ENCODE data around the gene RBM38. TPM values are rescaled to one million over a fixed set of nuclear protein-coding genes. Genes with fewer than 3 reads are reported as not detected.
"Not testable (repeated sequence)": the region's sequence is repeated elsewhere in the genome, so short reads cannot be mapped to it uniquely, and the experiment has no call there.

RBM38 gene
- total RNA-seq, 1 experiment from 2014 or later: 52.7 TPM

DNA sequence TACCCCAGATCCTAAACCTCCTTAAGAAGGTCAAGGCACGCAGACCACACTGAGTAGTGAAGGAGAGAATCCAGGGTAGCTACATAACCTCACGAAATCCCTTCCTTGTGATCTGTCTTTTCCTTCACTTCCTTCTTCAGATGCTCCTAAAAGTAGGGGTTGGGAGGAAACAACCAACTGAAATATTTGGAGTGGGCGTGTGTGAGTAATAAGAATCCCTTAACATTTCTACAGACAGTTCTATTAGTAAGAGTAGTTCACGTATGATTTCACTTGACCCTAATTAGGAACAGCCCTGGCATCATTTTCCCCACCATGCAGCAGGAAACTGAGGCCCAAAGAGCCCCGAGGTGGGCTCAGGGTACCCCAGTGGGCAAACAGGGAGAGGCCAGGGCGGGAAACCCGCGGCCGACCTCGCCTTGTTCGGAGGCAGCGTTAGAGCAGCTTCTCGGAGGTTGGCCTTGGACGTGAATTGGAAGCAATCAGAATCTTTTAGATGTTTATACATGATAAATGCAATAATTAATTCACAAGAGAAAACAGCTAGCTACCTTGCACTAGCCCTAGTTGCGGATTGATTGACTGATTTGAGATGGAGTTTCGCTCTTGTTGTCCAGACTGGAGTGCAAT lies 41.0 kb upstream of the RBM38 start:
- intact Hi-C loops (cut with micrococcal nuclease; ENCODE audit: unreplicated experiment): loop anchor here (5.0 kb wide), 1 partner anchor 798 kb away; no protein-coding TSS in a partner anchor
- Histone ChIP-seq H3K27me3 (replicated peaks; ENCODE audit: insufficient read depth, low read depth, low read length, poor library complexity) (no peaks in the 10 kb centered on the region), H3K9me3 (ENCODE audit: low read depth, low read length, poor library complexity, severe bottlenecking) (no peaks in the 10 kb centered on the region), H3K4me3 (ENCODE audit: low read depth, low read length, poor library complexity, severe bottlenecking) (no peak overlapping the region), H3K27ac (ENCODE audit: low read depth, low read length, poor library complexity, severe bottlenecking) (no peak overlapping the region), H3K36me3 (ENCODE audit: insufficient read depth, low read length, poor library complexity, severe bottlenecking) (no peaks in the 10 kb centered on the region), H3K4me1 (ENCODE audit: insufficient read depth, low read length, poor library complexity, severe bottlenecking) (no peaks in the 10 kb centered on the region)
- DNase-seq (ENCODE audit: low spot score): no peak
- ChIA-PET CTCF (no interaction called here), POLR2A (ENCODE audit: low non-redundant PET) (no interaction called here)
- TF ChIP-seq, protein P1, sequence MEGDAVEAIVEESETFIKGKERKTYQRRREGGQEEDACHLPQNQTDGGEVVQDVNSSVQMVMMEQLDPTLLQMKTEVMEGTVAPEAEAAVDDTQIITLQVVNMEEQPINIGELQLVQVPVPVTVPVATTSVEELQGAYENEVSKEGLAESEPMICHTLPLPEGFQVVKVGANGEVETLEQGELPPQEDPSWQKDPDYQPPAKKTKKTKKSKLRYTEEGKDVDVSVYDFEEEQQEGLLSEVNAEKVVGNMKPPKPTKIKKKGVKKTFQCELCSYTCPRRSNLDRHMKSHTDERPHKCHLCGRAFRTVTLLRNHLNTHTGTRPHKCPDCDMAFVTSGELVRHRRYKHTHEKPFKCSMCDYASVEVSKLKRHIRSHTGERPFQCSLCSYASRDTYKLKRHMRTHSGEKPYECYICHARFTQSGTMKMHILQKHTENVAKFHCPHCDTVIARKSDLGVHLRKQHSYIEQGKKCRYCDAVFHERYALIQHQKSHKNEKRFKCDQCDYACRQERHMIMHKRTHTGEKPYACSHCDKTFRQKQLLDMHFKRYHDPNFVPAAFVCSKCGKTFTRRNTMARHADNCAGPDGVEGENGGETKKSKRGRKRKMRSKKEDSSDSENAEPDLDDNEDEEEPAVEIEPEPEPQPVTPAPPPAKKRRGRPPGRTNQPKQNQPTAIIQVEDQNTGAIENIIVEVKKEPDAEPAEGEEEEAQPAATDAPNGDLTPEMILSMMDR (conservative IDR thresholded peaks at IDR 0.05; ENCODE audit: low read depth, low read length): no peak
- no peak for TF ChIP-seq EZH2 (IDR thresholded peaks at IDR 0.05; ENCODE audit: borderline replicate concordance, low read depth, low read length, poor library complexity, severe bottlenecking)
- BruUV-seq (replicated peaks): no TSS peak

DNA sequence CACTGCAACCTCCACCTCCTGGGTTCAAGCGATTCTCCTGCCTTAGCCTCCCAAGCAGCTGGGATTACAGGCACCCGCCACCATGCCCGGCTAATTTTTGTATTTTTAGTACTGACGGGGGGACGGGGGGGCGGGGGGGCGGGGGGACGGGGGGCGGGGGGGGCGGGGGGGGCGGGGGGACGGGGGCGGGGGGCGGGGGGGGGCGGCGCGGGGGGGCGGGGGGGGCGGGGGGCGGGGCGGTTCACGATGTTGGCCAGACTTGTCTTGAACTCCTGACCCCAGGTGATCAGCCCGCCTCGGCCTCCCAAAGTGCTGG lies 40.5 kb upstream of the RBM38 start:
- CTCF ChIA-PET: not testable (repeated sequence)

DNA sequence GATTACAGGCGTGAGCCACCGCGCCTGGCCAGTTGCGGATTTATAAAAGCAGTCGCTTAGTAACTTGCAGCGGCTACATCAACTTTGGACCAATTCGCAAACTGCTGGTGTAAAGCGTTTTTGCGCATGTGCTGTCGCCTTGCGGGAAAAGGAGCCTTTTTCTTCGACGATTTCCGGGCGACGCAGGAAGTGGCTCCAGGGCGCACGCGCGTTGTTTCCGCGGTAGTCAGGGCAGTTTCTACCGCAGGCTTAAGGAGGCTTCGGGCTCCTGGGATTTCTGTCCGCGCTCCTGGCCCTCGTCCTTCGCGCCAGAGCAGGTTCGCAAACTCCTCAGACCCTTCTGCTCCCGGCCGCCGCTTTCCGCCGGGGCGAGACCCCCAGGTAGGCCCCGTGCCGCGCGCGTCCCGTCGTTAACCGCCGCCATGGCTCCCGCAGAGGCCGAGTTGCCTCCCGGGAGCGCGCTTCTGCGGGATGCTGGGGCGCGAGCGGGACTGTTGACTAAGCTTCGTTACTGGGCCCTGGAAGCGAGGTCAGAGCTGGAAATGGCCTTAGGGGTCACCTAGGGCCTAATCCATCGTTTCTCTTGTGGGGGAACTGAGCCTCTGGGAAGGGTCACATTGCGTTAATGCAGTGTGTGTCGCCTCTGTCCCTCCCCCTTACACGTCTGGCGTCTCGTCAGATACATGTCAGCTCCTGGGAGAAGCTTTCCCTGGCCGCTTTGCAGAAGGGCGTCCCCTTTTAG lies 40.0 kb upstream of the RBM38 start, which contains the start of gene RAE1:
RAE1 (plus strand) TSS at position 214 of the 742 bp plus-strand sequence. CDS start 2,784 bp downstream, outside the sequence.
- BruUV-seq (replicated peaks): no TSS peak
- peak within 1 kb of the TSS; percentile 84 for H3K4me3 ChIP-seq (ENCODE audit: low read depth, low read length, poor library complexity, severe bottlenecking)
- intact Hi-C loops (cut with micrococcal nuclease; ENCODE audit: unreplicated experiment): loop anchor here (5.0 kb wide), 1 partner anchor 799 kb away; no protein-coding TSS in a partner anchor
- TF ChIP-seq, protein P1 (conservative IDR thresholded peaks at IDR 0.05; ENCODE audit: low read depth, low read length): no peak
- H3K9me3 ChIP-seq (ENCODE audit: low read depth, low read length, poor library complexity, severe bottlenecking): no peaks in the 10 kb centered on the region
- H3K27me3 ChIP-seq (replicated peaks; ENCODE audit: insufficient read depth, low read depth, low read length, poor library complexity): no peaks in the 10 kb centered on the region
- H3K27ac ChIP-seq (ENCODE audit: low read depth, low read length, poor library complexity, severe bottlenecking): peak within 1 kb of the TSS; percentile 93
- ChIA-PET CTCF (no interaction called here), POLR2A (ENCODE audit: low non-redundant PET) (no interaction called here)
- peak; percentile 96 for DNase-seq (ENCODE audit: low spot score)
- no peaks in the 10 kb centered on the region for H3K4me1 ChIP-seq (ENCODE audit: insufficient read depth, low read length, poor library complexity, severe bottlenecking)
- no peaks in the 10 kb centered on the region for H3K36me3 ChIP-seq (ENCODE audit: insufficient read depth, low read length, poor library complexity, severe bottlenecking)

More for the DNA sequence above, 40.5 kb upstream of the RBM38 start:
- H3K4me1 ChIP-seq (ENCODE audit: insufficient read depth, low read length, poor library complexity, severe bottlenecking); H3K27me3 ChIP-seq (replicated peaks; ENCODE audit: insufficient read depth, low read depth, low read length, poor library complexity); POLR2A ChIA-PET (ENCODE audit: low non-redundant PET); H3K9me3 ChIP-seq (ENCODE audit: low read depth, low read length, poor library complexity, severe bottlenecking); H3K36me3 ChIP-seq (ENCODE audit: insufficient read depth, low read length, poor library complexity, severe bottlenecking); H3K27ac ChIP-seq (ENCODE audit: low read depth, low read length, poor library complexity, severe bottlenecking); DNase-seq (ENCODE audit: low spot score); BruUV-seq (replicated peaks): not testable (repeated sequence)
- intact Hi-C loops (cut with micrococcal nuclease; ENCODE audit: unreplicated experiment): loop anchor here (5.0 kb wide), 1 partner anchor 798 kb away; no protein-coding TSS in a partner anchor
- peak overlapping the region; percentile 84 for H3K4me3 ChIP-seq (ENCODE audit: low read depth, low read length, poor library complexity, severe bottlenecking)

All from A673 (cell line).